Measurements from ENCODE around the gene F10.

DNA sequence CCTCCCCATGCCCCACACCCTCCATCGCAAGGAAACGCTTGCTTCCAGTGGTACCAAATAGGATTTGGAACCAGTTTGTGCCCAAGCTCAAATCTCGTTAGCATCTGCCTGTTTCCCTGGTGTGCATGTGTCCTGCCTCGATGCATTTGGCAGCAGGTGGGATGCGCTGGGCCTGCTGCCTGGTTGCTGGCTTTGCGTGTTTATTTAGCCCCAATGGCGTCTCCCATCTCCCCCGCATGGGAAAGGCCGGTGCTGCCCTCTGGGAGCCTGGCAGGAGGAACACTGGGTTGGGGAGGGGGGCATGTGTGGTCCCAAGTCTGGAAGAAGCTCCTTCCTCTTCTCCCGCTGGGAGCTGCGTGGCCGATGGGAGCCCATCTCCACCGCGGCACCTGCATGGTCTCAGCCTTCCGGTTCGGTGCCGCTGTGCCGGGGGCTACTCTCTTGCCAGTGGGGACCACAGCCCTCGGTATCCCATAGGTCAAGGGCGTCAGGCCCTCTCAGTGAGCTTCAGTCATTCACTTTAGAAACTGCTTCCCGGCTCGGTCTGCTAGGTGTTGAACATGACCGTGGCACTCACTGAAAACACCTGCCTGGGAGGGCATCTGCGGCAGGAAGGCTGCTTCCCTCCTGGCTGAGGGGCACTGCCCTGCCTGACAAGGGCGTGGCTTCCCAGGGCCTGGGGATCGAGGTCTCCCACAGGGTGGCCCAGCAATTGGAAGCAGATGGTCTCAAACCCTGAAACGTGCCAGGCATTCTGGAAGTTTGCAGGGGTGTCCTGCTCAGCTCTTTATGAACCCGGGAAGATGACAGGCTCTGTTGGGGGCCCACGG lies 28.8 kb upstream of the F10 start:
- TF ChIP-seq, protein P1, sequence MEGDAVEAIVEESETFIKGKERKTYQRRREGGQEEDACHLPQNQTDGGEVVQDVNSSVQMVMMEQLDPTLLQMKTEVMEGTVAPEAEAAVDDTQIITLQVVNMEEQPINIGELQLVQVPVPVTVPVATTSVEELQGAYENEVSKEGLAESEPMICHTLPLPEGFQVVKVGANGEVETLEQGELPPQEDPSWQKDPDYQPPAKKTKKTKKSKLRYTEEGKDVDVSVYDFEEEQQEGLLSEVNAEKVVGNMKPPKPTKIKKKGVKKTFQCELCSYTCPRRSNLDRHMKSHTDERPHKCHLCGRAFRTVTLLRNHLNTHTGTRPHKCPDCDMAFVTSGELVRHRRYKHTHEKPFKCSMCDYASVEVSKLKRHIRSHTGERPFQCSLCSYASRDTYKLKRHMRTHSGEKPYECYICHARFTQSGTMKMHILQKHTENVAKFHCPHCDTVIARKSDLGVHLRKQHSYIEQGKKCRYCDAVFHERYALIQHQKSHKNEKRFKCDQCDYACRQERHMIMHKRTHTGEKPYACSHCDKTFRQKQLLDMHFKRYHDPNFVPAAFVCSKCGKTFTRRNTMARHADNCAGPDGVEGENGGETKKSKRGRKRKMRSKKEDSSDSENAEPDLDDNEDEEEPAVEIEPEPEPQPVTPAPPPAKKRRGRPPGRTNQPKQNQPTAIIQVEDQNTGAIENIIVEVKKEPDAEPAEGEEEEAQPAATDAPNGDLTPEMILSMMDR (conservative IDR thresholded peaks at IDR 0.05; ENCODE audit: low read depth, low read length), result no peak
- TF ChIP-seq EZH2 (IDR thresholded peaks at IDR 0.05; ENCODE audit: borderline replicate concordance, low read depth, low read length, poor library complexity, severe bottlenecking), result no peak

All from A673 (cell line).